ENCODE results near the gene CDH23. TPM values are rescaled to one million over a fixed set of nuclear protein-coding genes. Genes with fewer than 3 reads are reported as not detected.
A peak's percentile ranks its signal among the peaks of the same experiment; 100 is the strongest.

Gene CDH23
- total and polyA plus RNA-seq, 9 of the 15 experiments (the other 6 are each of a cell fraction or from before 2014, with no cell fraction given), result 0.18 to 1.2 (median 0.47) TPM

GRCh38 chr10:71747551-71748523 is 351.1 kb downstream of the CDH23 start (continued):
- TF ChIP-seq CREB3L1 (IDR thresholded peaks at IDR 0.05; ENCODE audit: borderline replicate concordance, low read depth) (no peak), RREB1 (CRISPR knock-in tag; IDR thresholded peaks at IDR 0.05) (peak; percentile 93), HDAC3 (IDR thresholded peaks at IDR 0.05; ENCODE audit: borderline replicate concordance, partially characterized antibody) (no peak), ZBTB49 (CRISPR knock-in tag; IDR thresholded peaks at IDR 0.05; ENCODE audit: borderline replicate concordance) (no peak), RBM22 (IDR thresholded peaks at IDR 0.05; ENCODE audit: low read depth, low read length, poor library complexity, severe bottlenecking) (no peak), POLR2AphosphoS2 (IDR thresholded peaks at IDR 0.05; ENCODE audit: low read length) (no peak), RERE (CRISPR knock-in tag; IDR thresholded peaks at IDR 0.05; ENCODE audit: borderline replicate concordance) (no peak), USF2 (CRISPR knock-in tag; IDR thresholded peaks at IDR 0.05) (no peak)
